IgD-negative memory B cell (primary cell): ENCODE results near the gene MTTP. TPM values are rescaled to one million over a fixed set of nuclear protein-coding genes. Genes with fewer than 3 reads are reported as not detected.

Experiments
- H3K27ac Mint-ChIP-seq, 3 donors: one replicate each; pipeline ENCODE4 v1.8.0; 2020 to 2022; ENCODE audit warnings: mild to moderate bottlenecking in 3 of 3, mixed read lengths in 3 of 3, moderate library complexity in 1 of 3
- H3K27me3 Mint-ChIP-seq: one replicate; pipeline ENCODE4 v1.8.0; 2021; ENCODE audit warnings: mixed read lengths
- H3K36me3 Mint-ChIP-seq: one replicate; pipeline ENCODE4 v1.8.0; 2020; ENCODE audit warnings: mild to moderate bottlenecking, mixed read lengths
- H3K4me1 Mint-ChIP-seq, 3 donors: one replicate each; pipeline ENCODE4 v1.8.0; 2020 to 2022; ENCODE audit warnings: mixed read lengths in 3 of 3, mild to moderate bottlenecking in 1 of 3
- H3K4me3 Mint-ChIP-seq, 4 donors: one replicate each; pipeline ENCODE4 v1.8.0; 2020 to 2022; ENCODE audit warnings: mild to moderate bottlenecking in 4 of 4, mixed read lengths in 4 of 4, moderate library complexity in 3 of 4
- H3K9me3 Mint-ChIP-seq, 3 donors: one replicate each; pipeline ENCODE4 v1.8.0; 2020 to 2021; ENCODE audit warnings: mixed read lengths in 3 of 3, mild to moderate bottlenecking in 1 of 3
- polyA plus RNA-seq: library from polyadenylated mRNA; unstranded; fragments of 300-500 nt; fragmentation: Illumina TruSeq; gene quantifications from one replicate; pipeline ENCODE4 v1.2.3, GENCODE V29; 2021

MTTP gene
- polyA plus RNA-seq, 1 donor from 2014 or later, result not detected

DNA sequence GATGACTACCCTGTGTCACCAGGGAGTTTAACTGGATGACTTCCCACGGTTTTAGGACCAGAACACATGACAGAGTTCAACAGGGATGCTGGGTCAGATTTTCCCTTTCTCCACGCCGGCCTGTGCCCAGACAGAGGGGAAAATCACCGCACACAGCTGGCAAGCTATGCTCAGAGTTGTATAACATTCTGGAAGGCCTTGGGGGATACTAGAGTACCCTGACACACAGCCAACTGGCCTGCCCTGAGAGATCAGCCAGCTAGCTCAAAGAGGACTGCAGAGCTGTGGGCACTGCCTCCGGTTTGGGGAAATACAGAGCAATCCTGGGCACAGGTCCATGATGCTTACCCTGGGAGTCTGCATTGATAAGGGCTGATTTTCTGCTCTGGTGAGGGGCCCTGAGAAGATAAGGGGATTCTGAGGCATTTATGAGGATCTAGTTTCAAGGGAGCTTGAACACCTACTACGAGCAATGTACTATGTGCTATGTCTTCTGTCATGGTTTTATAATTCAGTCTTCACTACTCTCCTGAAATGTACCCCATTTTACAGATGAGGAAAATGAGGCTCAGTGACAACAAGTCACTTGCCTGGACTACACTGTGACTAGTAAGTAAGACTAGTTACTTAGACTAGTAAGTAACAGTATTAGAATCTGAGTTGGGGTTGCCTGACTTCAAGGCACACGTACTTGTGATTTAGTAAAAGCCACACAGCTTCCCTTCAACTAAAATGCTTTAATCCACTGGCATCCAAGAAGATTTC lies 68.3 kb downstream of the MTTP start:
- Mint-ChIP-seq H3K36me3 (peaks cover 2% of the 10 kb centered on the region), H3K9me3 (no peaks in the 10 kb centered on the region), H3K4me3 (no peak overlapping the region), H3K4me1 (no peaks in the 10 kb centered on the region), H3K27ac (no peak overlapping the region), H3K27me3 (peaks cover 10% of the 10 kb centered on the region)

- Mint-ChIP-seq H3K4me3 (no peak overlapping the region), H3K9me3 (no peaks in the 10 kb centered on the region), H3K4me1 (no peaks in the 10 kb centered on the region), H3K27me3 (peaks cover 10% of the 10 kb centered on the region), H3K36me3 (peaks cover 2% of the 10 kb centered on the region), H3K27ac (no peak overlapping the region)
Observed at GRCh38 chr4:99644453-99644852, 69.8 kb downstream of the MTTP start.

DNA sequence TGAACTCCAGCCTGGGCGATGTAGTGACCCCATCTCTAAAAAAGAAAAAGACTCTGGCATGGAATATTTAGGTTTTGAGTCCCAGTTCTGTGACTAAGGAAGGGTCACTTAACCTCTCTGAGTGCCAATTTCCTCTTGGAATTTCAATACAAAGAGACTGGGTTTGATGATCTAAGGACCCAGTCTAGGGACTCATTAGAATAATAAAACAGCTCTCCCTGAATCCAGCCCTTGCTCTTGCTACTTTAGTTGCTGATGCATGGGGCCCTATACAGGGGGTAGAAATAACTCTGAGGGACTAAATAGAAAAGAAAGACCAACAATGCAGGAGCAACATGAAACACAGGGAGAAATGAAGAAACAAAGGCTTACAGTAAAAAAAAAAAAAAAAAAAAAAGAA lies 70.4 kb downstream of the MTTP start:
- no peaks in the 10 kb centered on the region for H3K9me3 Mint-ChIP-seq
- peaks cover 2% of the 10 kb centered on the region for H3K36me3 Mint-ChIP-seq
- no peak overlapping the region for H3K27ac Mint-ChIP-seq
- peaks cover 10% of the 10 kb centered on the region for H3K27me3 Mint-ChIP-seq
- no peaks in the 10 kb centered on the region for H3K4me1 Mint-ChIP-seq
- H3K4me3 Mint-ChIP-seq, result no peak overlapping the region

DNA sequence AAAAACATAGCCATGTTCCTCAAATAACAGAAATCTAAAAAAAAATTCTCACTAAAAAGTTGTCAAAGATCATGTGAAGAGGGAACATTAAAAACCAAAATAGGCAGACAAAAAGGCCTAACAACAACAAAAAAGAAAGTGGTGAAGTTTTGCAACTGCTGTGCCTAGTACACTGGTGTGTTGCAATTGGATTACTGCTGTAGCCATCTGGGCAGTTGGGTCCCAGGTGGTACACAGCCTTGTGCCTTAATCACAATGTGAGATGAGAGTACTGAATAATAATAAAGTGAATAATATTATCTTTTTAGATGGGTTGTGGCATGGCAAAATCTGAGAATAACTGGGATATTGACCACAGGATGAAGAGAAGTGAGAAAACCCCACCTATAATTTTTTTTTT lies 71.0 kb downstream of the MTTP start:
- Mint-ChIP-seq H3K4me1 (no peaks in the 10 kb centered on the region), H3K9me3 (no peaks in the 10 kb centered on the region), H3K4me3 (no peak overlapping the region), H3K27ac (no peak overlapping the region), H3K27me3 (peaks cover 7% of the 10 kb centered on the region), H3K36me3 (peaks cover under 1% of the 10 kb centered on the region)

DNA sequence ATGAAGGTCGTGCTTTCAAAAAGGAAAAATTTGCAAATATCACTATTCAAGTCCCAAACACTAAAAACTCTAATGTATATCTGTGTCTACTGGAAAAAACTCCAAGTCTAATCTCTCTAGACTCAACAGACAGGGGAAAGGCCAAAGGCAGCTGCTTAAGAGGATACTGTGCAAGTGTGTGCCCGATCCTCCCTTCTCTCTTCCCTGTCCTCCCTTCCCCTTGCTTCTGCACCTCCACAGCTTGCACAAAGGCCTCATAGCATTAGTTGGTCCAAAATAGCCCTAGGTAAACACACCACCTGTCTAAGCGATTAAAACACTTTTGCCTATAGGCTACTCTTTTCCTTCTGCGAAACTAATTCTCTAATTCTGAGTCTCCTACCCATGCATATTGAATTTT lies 72.4 kb downstream of the MTTP start:
- H3K9me3 Mint-ChIP-seq, result no peaks in the 10 kb centered on the region
- H3K27me3 Mint-ChIP-seq, result peaks cover 6% of the 10 kb centered on the region
- no peaks in the 10 kb centered on the region for H3K36me3 Mint-ChIP-seq
- no peak overlapping the region for H3K27ac Mint-ChIP-seq
- H3K4me1 Mint-ChIP-seq, result no peaks in the 10 kb centered on the region
- no peak overlapping the region for H3K4me3 Mint-ChIP-seq

DNA sequence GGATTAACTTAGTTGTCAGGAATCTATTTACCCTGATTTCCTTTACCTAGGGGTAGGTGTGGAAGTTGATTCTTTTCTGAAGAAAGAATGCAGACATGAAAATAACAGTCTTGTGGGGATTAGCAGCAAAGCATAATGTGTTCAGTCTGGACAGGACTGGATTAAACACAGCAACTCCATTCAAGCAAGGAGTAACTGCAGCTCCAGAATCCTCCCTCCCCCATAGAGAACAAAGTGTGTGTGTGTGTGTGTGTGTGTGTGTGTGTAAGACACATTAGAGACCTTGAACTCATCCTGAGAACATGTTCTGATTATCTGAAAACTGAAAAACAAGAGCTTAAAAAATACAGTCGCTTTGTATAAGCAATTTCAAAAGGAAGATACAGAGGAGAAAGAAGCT lies 73.7 kb downstream of the MTTP start:
- H3K9me3 Mint-ChIP-seq, result no peaks in the 10 kb centered on the region
- no peaks in the 10 kb centered on the region for H3K4me1 Mint-ChIP-seq
- H3K36me3 Mint-ChIP-seq, result no peaks in the 10 kb centered on the region
- no peak overlapping the region for H3K27ac Mint-ChIP-seq
- H3K4me3 Mint-ChIP-seq, result no peak overlapping the region
- peaks cover 3% of the 10 kb centered on the region for H3K27me3 Mint-ChIP-seq

DNA sequence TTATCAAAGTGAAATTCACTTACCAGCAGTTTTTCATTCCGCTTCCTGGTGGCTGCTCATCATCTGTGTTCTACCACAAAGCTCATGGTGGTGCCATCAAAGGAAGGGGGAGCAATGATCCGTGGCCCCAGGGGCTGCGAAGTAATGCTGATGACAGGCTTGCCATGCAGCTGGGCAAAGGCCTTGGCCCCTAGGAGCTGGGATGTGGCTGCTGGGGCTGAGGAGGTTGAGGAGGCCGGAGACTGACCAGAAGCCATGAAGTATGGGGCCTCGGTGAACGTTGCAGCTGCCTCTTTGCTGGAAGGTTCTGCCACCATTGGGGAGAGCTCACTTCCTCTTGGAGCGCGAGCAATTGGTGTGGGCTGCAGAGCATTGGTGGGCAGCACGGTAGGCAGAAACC lies 74.6 kb downstream of the MTTP start:
- H3K4me1 Mint-ChIP-seq, result no peaks in the 10 kb centered on the region
- peak overlapping the region in 1 of 3 donors; percentile 82 for H3K27ac Mint-ChIP-seq

GRCh38 chr4:99649778-99650177 lies 75.2 kb downstream of the MTTP start:
- Mint-ChIP-seq H3K4me1 (no peaks in the 10 kb centered on the region), H3K36me3 (no peaks in the 10 kb centered on the region), H3K27ac (peak overlapping the region in 1 of 3 donors; percentile 82), H3K4me3 (no peak overlapping the region), H3K9me3 (no peaks in the 10 kb centered on the region), H3K27me3 (peaks cover 2% of the 10 kb centered on the region)

More for the DNA sequence above, 74.6 kb downstream of the MTTP start:
- H3K4me3 Mint-ChIP-seq, result no peak overlapping the region
- no peaks in the 10 kb centered on the region for H3K36me3 Mint-ChIP-seq
- H3K27me3 Mint-ChIP-seq, result peaks cover 2% of the 10 kb centered on the region
- no peaks in the 10 kb centered on the region for H3K9me3 Mint-ChIP-seq

GRCh38 chr4:99651016-99651769 lies 76.6 kb downstream of the MTTP start:
- Mint-ChIP-seq H3K36me3 (no peaks in the 10 kb centered on the region), H3K27ac (no peak overlapping the region), H3K4me1 (no peaks in the 10 kb centered on the region), H3K27me3 (peaks cover 2% of the 10 kb centered on the region), H3K9me3 (no peaks in the 10 kb centered on the region), H3K4me3 (no peak overlapping the region)

GRCh38 chr4:99651811-99652485 lies 77.3 kb downstream of the MTTP start:
- Mint-ChIP-seq H3K27ac (no peak overlapping the region), H3K27me3 (peaks cover 2% of the 10 kb centered on the region), H3K4me1 (no peaks in the 10 kb centered on the region), H3K36me3 (no peaks in the 10 kb centered on the region), H3K4me3 (no peak overlapping the region), H3K9me3 (no peaks in the 10 kb centered on the region)

GRCh38 chr4:99652596-99653436 lies 78.2 kb downstream of the MTTP start:
- Mint-ChIP-seq H3K4me1 (no peaks in the 10 kb centered on the region), H3K36me3 (no peaks in the 10 kb centered on the region), H3K27ac (no peak overlapping the region), H3K4me3 (no peak overlapping the region), H3K27me3 (peaks cover 2% of the 10 kb centered on the region), H3K9me3 (no peaks in the 10 kb centered on the region)

DNA sequence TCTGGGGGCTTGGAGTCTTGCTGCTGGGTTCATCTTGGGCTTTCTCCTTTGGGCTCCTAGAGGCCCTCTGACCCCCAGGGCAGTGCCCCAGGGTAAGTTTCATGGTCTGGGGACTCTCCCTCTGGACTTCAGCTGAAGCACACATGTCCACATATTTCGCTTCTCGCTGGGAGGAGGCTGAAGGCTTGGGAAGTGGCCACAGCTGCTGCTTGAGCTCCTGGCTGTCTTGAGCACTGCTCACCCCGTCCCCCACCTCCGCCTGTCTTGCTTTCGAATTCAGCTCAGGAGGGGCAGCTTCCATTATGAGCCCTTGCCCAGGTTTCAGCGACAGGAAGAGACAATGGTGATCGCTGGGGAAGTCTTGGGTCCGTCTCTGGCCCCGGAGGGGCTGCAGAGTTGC lies 79.3 kb downstream of the MTTP start:
- Mint-ChIP-seq H3K36me3 (no peaks in the 10 kb centered on the region), H3K4me3 (no peak overlapping the region), H3K27ac (no peak overlapping the region), H3K9me3 (no peaks in the 10 kb centered on the region), H3K27me3 (peaks cover 2% of the 10 kb centered on the region), H3K4me1 (no peaks in the 10 kb centered on the region)

GRCh38 chr4:99654361-99654761 lies 79.7 kb downstream of the MTTP start:
- no peaks in the 10 kb centered on the region for H3K9me3 Mint-ChIP-seq
- H3K4me3 Mint-ChIP-seq, result no peak overlapping the region
- no peak overlapping the region for H3K27ac Mint-ChIP-seq
- H3K36me3 Mint-ChIP-seq, result no peaks in the 10 kb centered on the region
- peaks cover 4% of the 10 kb centered on the region for H3K27me3 Mint-ChIP-seq
- H3K4me1 Mint-ChIP-seq, result no peaks in the 10 kb centered on the region

- Mint-ChIP-seq H3K9me3 (no peaks in the 10 kb centered on the region), H3K4me3 (no peak overlapping the region), H3K27me3 (peaks cover 4% of the 10 kb centered on the region), H3K4me1 (no peaks in the 10 kb centered on the region), H3K36me3 (no peaks in the 10 kb centered on the region), H3K27ac (no peak overlapping the region)
Observed at GRCh38 chr4:99655308-99656081, 80.9 kb downstream of the MTTP start.
